Measurements from ENCODE around the gene VPS16. TPM values are rescaled to one million over a fixed set of nuclear protein-coding genes. Genes with fewer than 3 reads are reported as not detected.

Gene VPS16
- total RNA-seq, 2 donors from 2014 or later, result 35.7 to 40.5 TPM

DNA sequence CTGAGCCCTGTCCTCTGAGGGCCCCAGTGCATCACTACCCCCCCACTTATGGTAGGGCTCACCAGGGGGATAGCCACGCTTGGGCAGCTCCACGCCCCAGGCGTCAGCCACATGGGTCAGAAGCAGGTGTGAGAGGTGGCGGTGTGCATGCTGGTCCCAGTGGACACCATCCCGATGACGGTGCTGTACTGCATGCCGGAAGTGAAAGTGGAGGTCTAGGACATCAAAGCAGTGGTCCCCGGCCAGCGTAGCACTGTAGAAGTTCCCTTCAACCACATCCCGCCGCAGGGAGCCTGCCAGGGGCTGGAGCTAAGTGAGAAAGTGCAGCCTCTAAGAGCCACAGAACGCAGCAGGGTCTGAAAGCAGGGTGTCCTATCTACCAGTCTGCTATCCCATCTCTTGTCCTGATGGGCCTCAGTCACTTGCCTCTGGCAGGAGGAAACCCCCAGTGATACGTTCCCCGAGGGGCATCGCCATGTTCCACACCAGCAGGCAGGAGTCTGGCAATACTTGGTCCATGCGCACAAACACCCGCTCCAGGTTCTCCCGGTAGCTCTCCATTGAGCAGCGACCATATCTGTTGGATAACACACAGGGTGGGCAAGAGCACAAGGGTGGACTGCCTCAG, 2.3 kb upstream of the VPS16 start:
- intact Hi-C loops (cut with DNase I), result no loop called here

GRCh38 chr20:2838847-2839671, 1.5 kb upstream of the VPS16 start:
- Histone ChIP-seq H3K9ac (ENCODE audit: low read depth in 2 of 2, low read length in 2 of 2) (peak overlapping the region in 1 of 2 donors; percentile 17), H3K9me3 (no peaks in the 10 kb centered on the region), H3K4me3 (no peak overlapping the region), H3K27ac (no peak overlapping the region), H3K4me1 (peaks cover 6% of the 10 kb centered on the region), H3K27me3 (no peaks in the 10 kb centered on the region), H3K36me3 (no peaks in the 10 kb centered on the region)
- TF ChIP-seq CTCF (IDR thresholded peaks at IDR 0.05), result no peak
- no peak for DNase-seq
- intact Hi-C loops (cut with DNase I), result no loop called here

More for the DNA sequence above, 2.3 kb upstream of the VPS16 start:
- Histone ChIP-seq H3K4me3 (no peak overlapping the region), H3K9ac (ENCODE audit: low read depth in 2 of 2, low read length in 2 of 2) (no peak overlapping the region), H3K9me3 (no peaks in the 10 kb centered on the region), H3K36me3 (no peaks in the 10 kb centered on the region), H3K4me1 (peaks cover 6% of the 10 kb centered on the region), H3K27me3 (no peaks in the 10 kb centered on the region), H3K27ac (no peak overlapping the region)
- TF ChIP-seq CTCF (IDR thresholded peaks at IDR 0.05), result no peak
- DNase-seq, result no peak

GRCh38 chr20:2839732-2840137, 810 bp upstream of the VPS16 start:
- Histone ChIP-seq H3K27ac (peak overlapping the region; percentile 76), H3K36me3 (no peaks in the 10 kb centered on the region)

DNA sequence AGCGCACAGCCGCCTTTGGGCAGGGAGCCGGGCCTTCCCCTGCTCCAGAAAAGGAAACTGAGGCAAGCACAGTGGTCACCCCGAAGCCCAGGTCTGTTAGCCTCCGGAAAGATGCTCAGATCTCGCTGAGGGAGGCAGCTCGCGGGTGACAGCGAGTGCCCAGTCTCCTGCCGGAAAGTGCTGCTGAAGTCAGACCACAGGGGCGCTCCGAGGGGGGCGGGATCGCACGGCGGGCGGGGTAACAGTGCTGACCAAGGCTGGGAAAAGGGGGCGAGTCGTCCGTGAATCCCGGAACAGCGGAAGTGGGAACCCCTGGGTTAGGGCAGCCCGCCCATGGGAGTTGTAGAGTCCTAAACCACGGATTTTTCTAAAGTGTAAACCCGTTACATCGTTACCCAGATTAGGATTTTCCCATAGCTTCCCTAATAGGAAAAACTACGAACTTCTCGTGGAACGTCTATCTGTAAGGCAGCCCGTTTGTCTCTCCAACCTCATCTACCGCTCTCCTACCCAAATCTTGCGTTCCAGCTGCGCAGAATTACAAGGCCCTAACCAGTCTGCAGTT, 504 bp downstream of the VPS16 start:
- Histone ChIP-seq H3K9ac (ENCODE audit: low read depth in 2 of 2, low read length in 2 of 2) (peak overlapping the region; percentile 71 to 78), H3K9me3 (no peaks in the 10 kb centered on the region), H3K4me3 (peak overlapping the region; percentile 86), H3K27ac (peak overlapping the region; percentile 76), H3K4me1 (peaks cover 6% of the 10 kb centered on the region), H3K27me3 (no peaks in the 10 kb centered on the region), H3K36me3 (no peaks in the 10 kb centered on the region)
- no peak for TF ChIP-seq CTCF (IDR thresholded peaks at IDR 0.05)
- DNase-seq, result peak; percentile 49
- intact Hi-C loops (cut with DNase I), result loop anchor here (10.0 kb wide), 1 partner anchor 316 kb away; no protein-coding TSS in a partner anchor

More at GRCh38 chr20:2839732-2840137, 810 bp upstream of the VPS16 start:
- Histone ChIP-seq H3K4me1 (peaks cover 6% of the 10 kb centered on the region), H3K9me3 (no peaks in the 10 kb centered on the region), H3K4me3 (peak overlapping the region; percentile 86), H3K27me3 (no peaks in the 10 kb centered on the region), H3K9ac (ENCODE audit: low read depth in 2 of 2, low read length in 2 of 2) (peak overlapping the region; percentile 78 to 91)
- intact Hi-C loops (cut with DNase I), result loop anchor here (10.0 kb wide), 1 partner anchor 315 kb away; no protein-coding TSS in a partner anchor
- DNase-seq, result no peak
- no peak for TF ChIP-seq CTCF (IDR thresholded peaks at IDR 0.05)

DNA sequence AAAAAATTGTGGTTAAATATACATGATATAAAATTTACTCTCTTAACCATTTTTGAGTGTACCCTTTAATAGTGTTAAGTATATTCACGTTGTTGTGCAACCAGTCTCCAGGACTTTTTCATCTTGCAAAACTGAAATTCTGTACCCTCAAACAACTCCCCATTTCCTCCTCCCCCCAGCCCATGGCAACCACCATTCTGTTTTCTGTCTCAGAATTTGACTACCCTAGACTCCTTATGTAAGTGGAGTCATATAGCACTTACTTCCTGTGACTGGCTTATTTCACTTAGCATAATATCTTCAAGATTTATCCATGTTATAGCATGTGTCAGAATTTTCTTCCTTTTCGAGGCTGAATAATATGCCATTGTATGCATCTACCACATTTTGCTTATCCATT, 5.1 kb downstream of the VPS16 start:
- Histone ChIP-seq H3K27ac (no peak overlapping the region), H3K36me3 (no peaks in the 10 kb centered on the region), H3K27me3 (no peaks in the 10 kb centered on the region), H3K4me3 (no peak overlapping the region), H3K9me3 (no peaks in the 10 kb centered on the region), H3K4me1 (peaks cover 6% of the 10 kb centered on the region), H3K9ac (ENCODE audit: low read depth in 2 of 2, low read length in 2 of 2) (no peak overlapping the region)
- TF ChIP-seq CTCF (IDR thresholded peaks at IDR 0.05), result no peak
- DNase-seq, result no peak
- intact Hi-C loops (cut with DNase I), result loop anchor here (10.0 kb wide), 1 partner anchor 321 kb away; no protein-coding TSS in a partner anchor

All from colonic mucosa (tissue), 4 donors.